ENCODE measurements around the gene ZGPAT. TPM values are rescaled to one million over a fixed set of nuclear protein-coding genes. Genes with fewer than 3 reads are reported as not detected.

ZGPAT gene
- total and polyA plus RNA-seq, 2 of the 13 experiments (the other 11 are each of a cell fraction or from before 2014, with no cell fraction given) = 23.0 to 41.9 TPM

GRCh38 chr20:63775096-63775978 lies 67.5 kb downstream of the ZGPAT start (continued):
- no peak for TF ChIP-seq ZNF878 (CRISPR knock-in tag; IDR thresholded peaks at IDR 0.05)
- TF ChIP-seq ZSCAN25 (CRISPR knock-in tag; IDR thresholded peaks at IDR 0.05) = no peak
- TF ChIP-seq ZNF138 (CRISPR knock-in tag; IDR thresholded peaks at IDR 0.05; ENCODE audit: low read depth) = no peak
- TF ChIP-seq, protein P1, sequence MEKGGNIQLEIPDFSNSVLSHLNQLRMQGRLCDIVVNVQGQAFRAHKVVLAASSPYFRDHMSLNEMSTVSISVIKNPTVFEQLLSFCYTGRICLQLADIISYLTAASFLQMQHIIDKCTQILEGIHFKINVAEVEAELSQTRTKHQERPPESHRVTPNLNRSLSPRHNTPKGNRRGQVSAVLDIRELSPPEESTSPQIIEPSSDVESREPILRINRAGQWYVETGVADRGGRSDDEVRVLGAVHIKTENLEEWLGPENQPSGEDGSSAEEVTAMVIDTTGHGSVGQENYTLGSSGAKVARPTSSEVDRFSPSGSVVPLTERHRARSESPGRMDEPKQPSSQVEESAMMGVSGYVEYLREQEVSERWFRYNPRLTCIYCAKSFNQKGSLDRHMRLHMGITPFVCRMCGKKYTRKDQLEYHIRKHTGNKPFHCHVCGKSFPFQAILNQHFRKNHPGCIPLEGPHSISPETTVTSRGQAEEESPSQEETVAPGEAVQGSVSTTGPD (CRISPR knock-in tag; IDR thresholded peaks at IDR 0.05) = no peak
- no peak for TF ChIP-seq SUZ12 (IDR thresholded peaks at IDR 0.05; ENCODE audit: low read depth, low read length)
- no peak for TF ChIP-seq ZNF580 (CRISPR knock-in tag; IDR thresholded peaks at IDR 0.05; ENCODE audit: borderline replicate concordance, low read depth)
- TF ChIP-seq ZNF569 (CRISPR knock-in tag; IDR thresholded peaks at IDR 0.05; ENCODE audit: borderline replicate concordance) = no peak
- TF ChIP-seq KMT2A (CRISPR knock-in tag; IDR thresholded peaks at IDR 0.05) = no peak
- TF ChIP-seq, protein P2, sequence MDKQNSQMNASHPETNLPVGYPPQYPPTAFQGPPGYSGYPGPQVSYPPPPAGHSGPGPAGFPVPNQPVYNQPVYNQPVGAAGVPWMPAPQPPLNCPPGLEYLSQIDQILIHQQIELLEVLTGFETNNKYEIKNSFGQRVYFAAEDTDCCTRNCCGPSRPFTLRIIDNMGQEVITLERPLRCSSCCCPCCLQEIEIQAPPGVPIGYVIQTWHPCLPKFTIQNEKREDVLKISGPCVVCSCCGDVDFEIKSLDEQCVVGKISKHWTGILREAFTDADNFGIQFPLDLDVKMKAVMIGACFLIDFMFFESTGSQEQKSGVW (CRISPR knock-in tag; IDR thresholded peaks at IDR 0.05; ENCODE audit: borderline replicate concordance) = no peak
- TF ChIP-seq, protein P3, sequence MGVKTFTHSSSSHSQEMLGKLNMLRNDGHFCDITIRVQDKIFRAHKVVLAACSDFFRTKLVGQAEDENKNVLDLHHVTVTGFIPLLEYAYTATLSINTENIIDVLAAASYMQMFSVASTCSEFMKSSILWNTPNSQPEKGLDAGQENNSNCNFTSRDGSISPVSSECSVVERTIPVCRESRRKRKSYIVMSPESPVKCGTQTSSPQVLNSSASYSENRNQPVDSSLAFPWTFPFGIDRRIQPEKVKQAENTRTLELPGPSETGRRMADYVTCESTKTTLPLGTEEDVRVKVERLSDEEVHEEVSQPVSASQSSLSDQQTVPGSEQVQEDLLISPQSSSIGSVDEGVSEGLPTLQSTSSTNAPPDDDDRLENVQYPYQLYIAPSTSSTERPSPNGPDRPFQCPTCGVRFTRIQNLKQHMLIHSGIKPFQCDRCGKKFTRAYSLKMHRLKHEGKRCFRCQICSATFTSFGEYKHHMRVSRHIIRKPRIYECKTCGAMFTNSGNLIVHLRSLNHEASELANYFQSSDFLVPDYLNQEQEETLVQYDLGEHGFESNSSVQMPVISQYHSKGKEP (CRISPR knock-in tag; IDR thresholded peaks at IDR 0.05) = no peak
- no peak for TF ChIP-seq ZNF34 (CRISPR knock-in tag; IDR thresholded peaks at IDR 0.05; ENCODE audit: borderline replicate concordance)
- no peak for TF ChIP-seq SMAD1 (CRISPR knock-in tag; IDR thresholded peaks at IDR 0.05; ENCODE audit: borderline replicate concordance, low read depth)
- TF ChIP-seq TGIF2 (CRISPR knock-in tag; IDR thresholded peaks at IDR 0.05) = no peak
- no peak for TF ChIP-seq ZNF709 (CRISPR knock-in tag; IDR thresholded peaks at IDR 0.05)
- TF ChIP-seq, protein P4, sequence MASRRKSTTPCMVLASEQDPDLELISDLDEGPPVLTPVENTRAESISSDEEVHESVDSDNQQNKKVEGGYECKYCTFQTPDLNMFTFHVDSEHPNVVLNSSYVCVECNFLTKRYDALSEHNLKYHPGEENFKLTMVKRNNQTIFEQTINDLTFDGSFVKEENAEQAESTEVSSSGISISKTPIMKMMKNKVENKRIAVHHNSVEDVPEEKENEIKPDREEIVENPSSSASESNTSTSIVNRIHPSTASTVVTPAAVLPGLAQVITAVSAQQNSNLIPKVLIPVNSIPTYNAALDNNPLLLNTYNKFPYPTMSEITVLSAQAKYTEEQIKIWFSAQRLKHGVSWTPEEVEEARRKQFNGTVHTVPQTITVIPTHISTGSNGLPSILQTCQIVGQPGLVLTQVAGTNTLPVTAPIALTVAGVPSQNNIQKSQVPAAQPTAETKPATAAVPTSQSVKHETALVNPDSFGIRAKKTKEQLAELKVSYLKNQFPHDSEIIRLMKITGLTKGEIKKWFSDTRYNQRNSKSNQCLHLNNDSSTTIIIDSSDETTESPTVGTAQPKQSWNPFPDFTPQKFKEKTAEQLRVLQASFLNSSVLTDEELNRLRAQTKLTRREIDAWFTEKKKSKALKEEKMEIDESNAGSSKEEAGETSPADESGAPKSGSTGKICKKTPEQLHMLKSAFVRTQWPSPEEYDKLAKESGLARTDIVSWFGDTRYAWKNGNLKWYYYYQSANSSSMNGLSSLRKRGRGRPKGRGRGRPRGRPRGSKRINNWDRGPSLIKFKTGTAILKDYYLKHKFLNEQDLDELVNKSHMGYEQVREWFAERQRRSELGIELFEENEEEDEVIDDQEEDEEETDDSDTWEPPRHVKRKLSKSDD (CRISPR knock-in tag; IDR thresholded peaks at IDR 0.05; ENCODE audit: low read depth) = no peak
- no peak for TF ChIP-seq ZNF549 (CRISPR knock-in tag; IDR thresholded peaks at IDR 0.05)
- TF ChIP-seq, protein P5, sequence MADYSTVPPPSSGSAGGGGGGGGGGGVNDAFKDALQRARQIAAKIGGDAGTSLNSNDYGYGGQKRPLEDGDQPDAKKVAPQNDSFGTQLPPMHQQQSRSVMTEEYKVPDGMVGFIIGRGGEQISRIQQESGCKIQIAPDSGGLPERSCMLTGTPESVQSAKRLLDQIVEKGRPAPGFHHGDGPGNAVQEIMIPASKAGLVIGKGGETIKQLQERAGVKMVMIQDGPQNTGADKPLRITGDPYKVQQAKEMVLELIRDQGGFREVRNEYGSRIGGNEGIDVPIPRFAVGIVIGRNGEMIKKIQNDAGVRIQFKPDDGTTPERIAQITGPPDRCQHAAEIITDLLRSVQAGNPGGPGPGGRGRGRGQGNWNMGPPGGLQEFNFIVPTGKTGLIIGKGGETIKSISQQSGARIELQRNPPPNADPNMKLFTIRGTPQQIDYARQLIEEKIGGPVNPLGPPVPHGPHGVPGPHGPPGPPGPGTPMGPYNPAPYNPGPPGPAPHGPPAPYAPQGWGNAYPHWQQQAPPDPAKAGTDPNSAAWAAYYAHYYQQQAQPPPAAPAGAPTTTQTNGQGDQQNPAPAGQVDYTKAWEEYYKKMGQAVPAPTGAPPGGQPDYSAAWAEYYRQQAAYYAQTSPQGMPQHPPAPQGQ (CRISPR knock-in tag; IDR thresholded peaks at IDR 0.05; ENCODE audit: borderline replicate concordance) = no peak
- TF ChIP-seq YEATS4 (CRISPR knock-in tag; IDR thresholded peaks at IDR 0.05; ENCODE audit: borderline replicate concordance) = no peak
- no peak for TF ChIP-seq CREM (IDR thresholded peaks at IDR 0.05)
- TF ChIP-seq CREM (CRISPR knock-in tag; IDR thresholded peaks at IDR 0.05) = 0 out of 2 replicates have a peak, but pooled peaks have one; percentile 13
